HG02852 (cell line): ENCODE data around the gene NUDT4.
A peak's percentile ranks its signal among the peaks of the same experiment; 100 is the strongest.
"Not testable (repeated sequence)": the region's sequence is repeated elsewhere in the genome, so short reads cannot be mapped to it uniquely, and the experiment has no call there.

Source experiments
- ATAC-seq: cut with Tn5 transposase; IDR thresholded peaks from one replicate; pipeline ENCODE4 v1.9.1; 2021; ENCODE audit warnings: mild to moderate bottlenecking, moderate library complexity; ENCODE audit not compliant: unreplicated experiment

Gene NUDT4

GRCh38 chr12:93399183-93399863 is 21.6 kb downstream of the NUDT4 start:
- peak; percentile 91 for ATAC-seq

DNA sequence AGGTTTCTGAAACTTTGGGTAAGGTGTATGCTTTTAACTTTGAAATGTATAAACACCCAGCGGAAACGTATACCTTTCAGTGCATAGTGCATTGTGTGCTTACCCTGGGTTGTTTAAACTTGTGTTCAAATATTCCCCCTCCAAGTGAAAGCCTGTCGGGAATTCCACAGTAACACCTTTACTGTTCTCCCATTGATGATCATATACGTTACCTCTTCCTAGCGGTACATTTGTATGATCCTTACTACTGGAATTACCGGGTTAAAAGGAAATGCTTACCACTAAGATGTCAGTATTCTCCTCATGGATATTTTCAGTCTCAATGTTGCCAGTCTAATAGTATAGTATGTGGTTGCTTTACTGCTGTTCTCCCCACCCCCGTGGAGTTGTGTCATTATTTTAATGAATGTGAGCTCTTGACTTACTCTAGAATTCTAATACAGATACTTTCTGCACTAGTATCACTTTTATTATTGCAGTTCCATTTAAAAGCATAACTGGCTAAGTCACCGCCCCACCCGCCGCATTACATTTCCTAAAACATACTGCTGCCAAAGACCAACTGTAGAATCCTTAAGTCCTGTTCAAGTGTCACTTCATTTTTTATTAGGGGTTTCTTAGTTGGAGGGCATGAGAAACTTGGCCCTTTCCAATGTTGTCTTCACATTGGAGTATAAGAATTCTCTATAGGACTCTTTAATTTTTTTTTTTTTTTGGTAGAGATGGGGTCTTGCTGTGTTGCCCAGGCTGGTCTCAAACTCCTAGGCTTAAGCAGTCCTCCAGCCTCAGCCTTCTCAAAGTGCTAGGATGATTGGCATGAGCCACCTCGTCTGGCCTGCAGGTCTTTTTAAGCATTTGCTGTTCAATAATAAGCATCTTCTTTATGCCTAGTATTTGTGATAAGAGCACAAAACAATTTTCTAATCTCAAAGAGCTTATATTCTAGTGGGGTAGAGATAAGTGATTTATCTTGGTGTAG is 24.9 kb downstream of the NUDT4 start:
- ATAC-seq, result no peak

DNA sequence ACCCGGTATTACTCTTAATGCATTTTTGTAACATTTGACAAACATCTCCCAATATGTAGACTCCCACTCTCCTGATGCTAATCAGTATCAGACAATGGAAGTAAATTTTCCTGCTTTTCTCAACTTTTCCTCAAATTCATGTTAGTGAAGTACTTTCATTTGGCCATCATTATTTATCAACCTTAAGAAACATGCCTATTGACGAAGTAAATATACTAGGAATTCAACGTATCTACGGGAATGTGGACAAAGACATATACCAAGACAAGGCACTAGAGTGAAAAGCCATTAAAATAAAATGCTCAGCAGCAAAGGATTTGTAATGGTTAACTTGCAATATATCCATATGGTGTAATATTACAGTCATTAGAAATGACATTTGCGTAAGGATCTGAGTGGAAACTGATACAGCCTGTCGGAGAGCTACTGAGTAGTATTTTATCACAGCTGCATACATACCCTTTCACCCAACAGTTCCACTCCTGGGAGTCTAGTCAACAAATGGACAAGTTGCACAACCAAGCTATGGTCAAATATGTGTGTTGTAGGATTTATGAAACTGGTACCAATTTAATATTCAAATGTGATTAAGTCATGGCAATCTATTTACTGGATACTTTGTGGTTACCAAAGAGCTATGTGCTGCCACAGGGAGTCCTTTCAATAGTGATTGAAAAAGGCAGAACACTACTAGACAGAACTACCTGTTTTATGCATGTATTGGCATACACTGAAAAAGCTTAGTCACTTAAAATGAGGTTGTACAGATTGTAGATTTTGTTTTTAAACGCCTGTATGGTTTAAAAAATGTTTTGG is 26.5 kb downstream of the NUDT4 start:
- no peak for ATAC-seq

DNA sequence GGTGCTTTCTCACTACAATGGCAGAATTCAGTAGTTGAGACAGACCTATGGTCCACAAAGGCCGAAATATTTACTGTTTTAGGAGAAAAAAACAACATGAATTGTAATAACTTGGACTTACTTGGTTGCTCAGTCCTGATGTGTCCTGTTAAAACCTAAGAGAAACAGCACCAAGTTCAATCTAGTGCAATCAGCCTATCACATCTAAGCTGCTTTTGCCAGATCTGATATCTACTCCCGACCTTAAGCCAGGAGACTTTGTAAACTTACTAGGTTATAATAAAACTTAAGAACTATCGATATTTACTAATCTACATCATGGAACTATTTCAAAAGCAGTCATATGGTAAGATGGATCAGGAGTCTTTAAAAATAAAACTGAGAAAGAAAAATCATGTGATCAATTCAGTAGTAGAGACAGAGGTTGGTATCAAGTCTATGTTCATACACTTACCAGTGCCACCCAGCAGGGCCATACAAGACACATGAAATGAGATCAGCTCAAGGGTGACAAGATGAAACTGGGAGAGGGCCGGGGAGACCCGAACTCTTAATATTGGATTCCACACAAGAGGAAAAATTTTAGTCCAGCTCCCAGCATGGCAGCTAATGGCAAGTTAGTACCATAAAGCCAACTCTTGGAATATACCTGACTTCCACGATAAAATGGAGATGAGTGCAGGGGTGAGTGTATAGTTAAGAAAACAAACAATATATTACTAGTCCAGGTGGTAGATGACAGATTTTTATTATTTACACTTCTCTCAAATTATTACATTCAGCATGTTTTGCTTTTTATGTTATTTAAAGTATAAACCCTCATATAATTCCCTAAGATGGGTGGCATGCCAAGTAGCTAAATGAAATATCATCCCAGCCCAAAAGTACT is 27.5 kb downstream of the NUDT4 start:
- no peak for ATAC-seq

- no peak for ATAC-seq
Observed at GRCh38 chr12:93407054-93407962, 29.6 kb downstream of the NUDT4 start.

DNA sequence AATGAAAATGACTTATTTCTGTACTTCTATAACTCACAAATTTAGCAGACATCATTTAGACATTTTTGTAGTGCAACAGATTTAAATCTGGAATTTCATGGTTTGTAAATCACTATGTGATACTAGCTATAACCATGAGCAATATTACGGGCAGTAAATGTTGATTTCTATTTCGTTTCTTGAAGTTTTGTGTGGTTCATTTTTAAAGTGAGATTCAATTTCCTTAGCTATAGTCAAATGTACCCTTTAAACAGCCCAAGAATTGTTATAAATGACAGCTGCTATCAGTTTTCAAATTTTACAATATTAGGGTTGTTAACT is 30.2 kb downstream of the NUDT4 start:
- no peak for ATAC-seq

- ATAC-seq, result no peak
Observed at GRCh38 chr12:93408813-93409212, 31.1 kb downstream of the NUDT4 start.

DNA sequence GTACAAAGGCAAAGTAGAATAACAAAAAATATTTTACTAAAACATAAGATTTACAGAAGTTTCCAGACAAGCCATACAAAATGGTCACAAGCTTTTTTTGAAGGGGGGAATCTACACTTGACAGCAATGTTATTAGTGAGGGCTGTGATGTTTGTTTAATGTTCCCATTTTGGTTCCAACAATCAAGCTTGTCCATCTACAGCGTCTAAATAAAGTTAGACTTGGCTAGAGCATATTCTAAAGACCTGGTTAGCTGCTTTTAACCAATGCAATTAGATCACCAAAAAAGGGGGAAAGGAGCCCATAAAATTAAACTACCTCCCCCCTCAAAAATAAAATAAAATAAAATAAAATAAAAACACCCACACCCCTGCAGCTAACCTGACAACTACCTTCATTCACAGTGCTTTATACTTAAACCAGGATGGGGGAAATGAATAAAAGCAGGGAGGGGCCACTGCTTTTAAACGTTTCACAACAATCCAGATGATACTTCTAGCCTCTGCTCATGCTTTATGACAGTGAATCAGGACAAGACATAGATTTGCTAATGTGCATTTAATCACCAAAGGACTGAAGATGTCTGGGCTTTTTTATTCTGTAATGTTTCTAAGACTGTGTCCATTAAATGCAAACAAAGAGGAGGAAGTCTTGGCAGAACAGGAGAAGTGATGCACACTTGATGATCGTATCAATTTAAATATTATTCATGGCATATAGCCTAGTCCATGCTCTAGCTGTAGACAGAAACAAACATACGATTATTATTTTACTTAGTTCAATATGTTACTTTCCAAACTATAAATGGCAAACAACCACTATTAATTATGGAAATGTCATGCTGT is 31.8 kb downstream of the NUDT4 start:
- ATAC-seq, result not testable (repeated sequence)

GRCh38 chr12:93411060-93411459 is 33.3 kb downstream of the NUDT4 start:
- not testable (repeated sequence) for ATAC-seq

DNA sequence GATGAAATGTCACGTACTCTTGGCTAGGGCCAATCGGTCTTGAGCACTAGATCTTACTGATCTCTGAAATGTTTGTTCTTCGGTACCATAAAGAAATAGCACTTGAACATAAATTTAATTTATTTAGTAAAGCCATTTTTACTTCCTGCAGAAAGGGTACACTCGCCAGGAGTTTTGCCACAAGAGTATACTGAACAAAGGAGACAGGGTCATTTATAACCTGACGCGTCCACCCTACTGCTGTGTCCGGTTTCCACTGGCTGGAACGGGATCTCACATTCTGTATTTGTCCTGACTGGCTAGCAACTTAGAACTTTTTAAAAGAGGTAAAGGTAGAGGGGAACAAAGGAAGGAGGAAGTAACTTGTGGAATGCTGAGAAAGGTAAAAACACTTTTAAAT is 34.7 kb downstream of the NUDT4 start:
- not testable (repeated sequence) for ATAC-seq

DNA sequence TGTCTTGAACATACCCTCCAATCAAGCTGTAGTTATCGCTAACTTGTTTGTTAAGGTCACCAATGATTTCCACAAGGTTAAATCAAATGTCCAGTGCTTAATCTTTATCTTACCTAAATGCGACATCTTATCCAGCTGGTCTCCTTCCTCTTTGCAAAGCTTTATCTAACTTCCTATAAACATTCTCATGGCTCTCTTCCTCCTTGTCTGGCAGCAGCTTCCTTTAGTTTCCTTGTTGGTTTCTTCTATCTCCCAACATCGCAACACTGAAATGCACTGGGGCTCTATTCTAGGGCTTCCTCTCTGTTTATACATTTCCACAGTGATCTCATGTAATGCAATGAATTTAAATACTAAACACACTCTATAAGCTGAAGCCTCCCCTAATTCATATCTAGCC is 35.3 kb downstream of the NUDT4 start:
- no peak for ATAC-seq

DNA sequence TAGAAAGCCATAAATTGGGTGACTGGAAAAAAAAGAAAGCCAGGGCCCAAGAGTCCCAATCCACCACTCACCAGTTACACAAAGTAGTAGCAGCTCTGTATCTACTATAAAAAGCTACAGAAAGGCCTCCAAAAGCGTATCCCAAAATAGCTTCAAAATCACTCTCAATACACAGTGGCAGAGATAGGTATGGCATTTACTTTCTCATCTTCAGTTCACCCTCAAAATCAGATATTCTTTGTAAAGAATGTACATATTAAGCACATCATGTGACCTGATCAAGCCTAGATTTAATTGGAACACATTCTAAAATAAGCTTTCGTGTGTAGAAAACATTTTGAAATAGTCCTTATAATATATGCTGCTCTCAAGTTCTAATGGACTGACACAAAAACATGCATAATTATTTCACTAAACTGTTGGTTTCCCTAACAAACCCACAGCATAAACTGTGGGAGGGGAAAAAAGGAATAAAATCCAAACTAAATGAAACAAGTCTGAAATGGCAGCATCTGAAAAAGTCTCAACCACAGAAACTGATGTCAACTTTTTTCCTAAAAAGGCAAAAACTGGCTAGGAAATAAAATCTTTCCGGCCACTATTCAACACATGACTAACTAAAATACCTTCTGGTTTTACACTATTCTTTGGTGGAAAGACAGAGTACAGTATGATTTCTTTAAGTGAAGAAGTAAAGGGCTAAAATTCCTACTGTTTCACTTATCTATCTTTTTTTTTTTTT is 38.2 kb downstream of the NUDT4 start:
- peak; percentile 46 for ATAC-seq

GRCh38 chr12:93417967-93418480 is 40.3 kb downstream of the NUDT4 start:
- no peak for ATAC-seq

GRCh38 chr12:93419388-93420034 is 41.8 kb downstream of the NUDT4 start:
- no peak for ATAC-seq

DNA sequence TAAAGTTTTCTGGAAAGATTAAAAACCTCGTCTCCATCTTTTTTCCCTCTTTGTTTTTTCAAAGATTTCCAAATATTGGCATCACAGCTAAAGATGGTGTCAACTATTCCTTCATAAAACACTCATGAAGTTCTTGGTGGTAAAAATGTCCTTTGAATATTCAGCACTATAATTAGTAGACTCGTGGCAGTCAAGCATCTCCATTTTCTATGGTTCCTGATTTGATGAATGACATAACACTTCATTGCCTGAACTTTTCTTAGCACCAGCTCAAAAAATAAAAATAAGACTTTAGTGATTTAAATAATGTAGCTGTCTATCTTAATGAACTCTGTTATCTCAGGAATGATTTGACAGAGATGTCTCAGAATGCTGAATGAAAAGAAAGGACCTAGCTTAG is 44.3 kb downstream of the NUDT4 start:
- no peak for ATAC-seq

- ATAC-seq, result no peak
Observed at GRCh38 chr12:93425736-93426411, 48.1 kb downstream of the NUDT4 start.
